A549 (cell line): ENCODE results near the gene POLA1. TPM values are rescaled to one million over a fixed set of nuclear protein-coding genes. Genes with fewer than 3 reads are reported as not detected.

Experiments
- ATAC-seq, 2 experiments: fragments of 200-7000 bp in 1 of 2; fragments of >200 bp in 1 of 2; cut with Nextera tagmentation in 1 of 2; cut with Tn5 transposase in 1 of 2; 3 replicates each; pipeline versions ENCODE4 v1.8.0 to v1.9.1; 2018 to 2020; ENCODE audit warnings: mild to moderate bottlenecking in 1 of 2, moderate library complexity in 1 of 2
- CTCF ChIA-PET: fragments of 300-600 bp; sonication (Branson Sonifier 250); formaldehyde crosslinking; extraction: SDS; loops from one replicate; lab custom pipeline; 2021; ENCODE audit warnings: antibody characterized with exemption, inconsistent platforms; lab: Yijun Ruan, JAX
- POLR2A ChIA-PET: fragments of 350-600 bp; formaldehyde crosslinking; extraction: SDS; loops from one replicate; lab custom pipeline; 2021; ENCODE audit warnings: antibody characterized with exemption, inconsistent platforms; lab: Yijun Ruan, JAX
- DNase-seq, 2 experiments: peaks; one replicate each; pipeline versions ENCODE4 v3.0.0 to v3.0.0-alpha.2; 2011 to 2016; ENCODE audit warnings: low read depth in 1 of 2, low spot score in 1 of 2
- FAIRE-seq: peaks from 2 replicates; lab custom pipeline; 2011; peaks lifted over from hg19 to GRCh38; lab: Jason Lieb, UNC
- H3K27ac ChIP-seq, 2 experiments: fragments of >200 bp; sonication (Bioruptor Twin); formaldehyde crosslinking; 3 replicates each; pipeline ENCODE4 v1.5.1; 2016 to 2017
- H3K4me1 ChIP-seq: fragments of >200 bp; sonication (Bioruptor Twin); formaldehyde crosslinking; 3 replicates; pipeline ENCODE4 v1.6.1; 2016
- H3K4me2 ChIP-seq: fragments of >200 bp; sonication (Bioruptor Twin); formaldehyde crosslinking; 3 replicates; pipeline ENCODE4 v1.6.1; 2016
- H3K4me3 ChIP-seq: fragments of >200 bp; sonication (Bioruptor Twin); formaldehyde crosslinking; 3 replicates; pipeline ENCODE4 v1.5.1; 2016
- H3K9me3 ChIP-seq: fragments of >200 bp; sonication (Bioruptor Twin); formaldehyde crosslinking; 3 replicates; pipeline ENCODE4 v1.6.1; 2016
- ATOH8 ChIP-seq: fragments of 250-450 bp; sonication (Bioruptor Pico); IDR thresholded peaks from 2 replicates; pipeline ENCODE4 v1.5.0; 2020; ENCODE audit warnings: low read depth, mild to moderate bottlenecking, moderate library complexity
- BCL3 ChIP-seq: fragments of >200 bp; sonication (Bioruptor Twin); formaldehyde crosslinking; IDR thresholded peaks from 3 replicates; pipeline ENCODE4 v1.6.1; 2016
- EHF ChIP-seq: fragments of 250-450 bp; sonication (Bioruptor Pico); IDR thresholded peaks from 2 replicates; pipeline ENCODE4 v1.5.0; 2020; ENCODE audit warnings: mild to moderate bottlenecking
- ELK1 ChIP-seq: fragments of 150-350 bp; IDR thresholded peaks from 2 replicates; pipeline ENCODE4 v1.6.1; 2014; ENCODE audit warnings: low read depth, mild to moderate bottlenecking, low read length
- EP300 ChIP-seq, 2 experiments: fragments of >200 bp; sonication (Bioruptor Twin); formaldehyde crosslinking; IDR thresholded peaks; 2 replicates in 1 of 2; 3 replicates in 1 of 2; pipeline ENCODE4 v1.6.1; 2016 to 2017
- ESRRA ChIP-seq: fragments of 150-350 bp; IDR thresholded peaks from 2 replicates; pipeline ENCODE4 v1.6.1; 2014; ENCODE audit warnings: mild to moderate bottlenecking, low read length, borderline replicate concordance
- FOXS1 ChIP-seq: fragments of 250-450 bp; sonication (Bioruptor Pico); IDR thresholded peaks from 2 replicates; pipeline ENCODE4 v1.5.0; 2020; ENCODE audit warnings: mild to moderate bottlenecking, moderate library complexity
- HDAC2 ChIP-seq: fragments of 200-600 bp; sonication (generic); IDR thresholded peaks from 2 replicates; pipeline ENCODE4 v1.6.1; 2016
- JUNB ChIP-seq: fragments of >200 bp; sonication (Bioruptor Twin); formaldehyde crosslinking; IDR thresholded peaks from 2 replicates; pipeline ENCODE4 v1.6.1; 2016
- MAX ChIP-seq: IDR thresholded peaks from 2 replicates; pipeline ENCODE4 v1.6.1; 2012
- PHF8 ChIP-seq: fragments of 200-600 bp; sonication (generic); IDR thresholded peaks from 2 replicates; pipeline ENCODE4 v1.6.1; 2016; ENCODE audit warnings: low read depth, mild to moderate bottlenecking, antibody characterized with exemption, moderate library complexity, borderline replicate concordance
- POLR2A ChIP-seq: IDR thresholded peaks from 2 replicates; pipeline ENCODE4 v1.6.1; 2012; ENCODE audit warnings: mild to moderate bottlenecking, low read length
- POLR2AphosphoS2 ChIP-seq: conservative IDR thresholded peaks from 2 replicates; pipeline ENCODE4 v1.6.1; 2012; ENCODE audit warnings: low read length, improper control_type of control experiment, inconsistent platforms
- REST ChIP-seq: fragments of 200-600 bp; sonication (generic); IDR thresholded peaks from 2 replicates; pipeline ENCODE4 v1.6.1; 2016; ENCODE audit warnings: antibody characterized with exemption, mild to moderate bottlenecking, moderate library complexity
- RFX5 ChIP-seq: fragments of 450-650 bp; IDR thresholded peaks from 2 replicates; pipeline ENCODE4 v1.7.1; 2014; ENCODE audit warnings: antibody characterized with exemption, mild to moderate bottlenecking, moderate library complexity
- SMC3 ChIP-seq: fragments of >200 bp; sonication (Bioruptor Twin); formaldehyde crosslinking; IDR thresholded peaks from 3 replicates; pipeline ENCODE4 v1.6.1; 2018; ENCODE audit warnings: inconsistent platforms
- TP53 ChIP-seq: fragments of 250-450 bp; sonication (Bioruptor Pico); IDR thresholded peaks from 2 replicates; pipeline ENCODE4 v1.5.0; 2021; ENCODE audit warnings: mild to moderate bottlenecking, moderate library complexity
- WGBS: methylation state at CpG from one replicate; pipeline ENCODE4 v1.1.6; 2017; ENCODE audit errors: missing lambda C conversion rate; 5-methylcytosine and 5-hydroxymethylcytosine counted together
- polyA plus RNA-seq, 4 experiments: library from polyadenylated mRNA; depleted of rRNA in 3 of 4; stranded (reverse); fragments of >200 nt; fragmentation: RNase III in 1 of 4; extraction: RNeasy Plus Mini Kit Qiagen cat#74134 plus additional on column Dnase treatment in 1 of 4; gene quantifications; 2 replicates in 3 of 4; 3 replicates in 1 of 4; pipeline ENCODE4 v1.2.3, GENCODE V29; 2011 to 2017

The POLA1 gene
- polyA plus RNA-seq, 2 of the 4 experiments (the other 2 are of a cell fraction), result 8.8 to 17.5 TPM

GRCh38 chrX:24646745-24647182 lies 47.0 kb upstream of the POLA1 start:
- peak overlapping the region; percentile 21; the same call in 1 of the 3 replicates for H3K4me2 ChIP-seq
- ChIA-PET CTCF (no interaction called here), POLR2A (no interaction called here)
- peaks cover 17% of the 10 kb centered on the region for H3K4me1 ChIP-seq
- H3K4me3 ChIP-seq, result no peak overlapping the region
- ATAC-seq (0 out of 6 replicates have a peak, but pooled peaks of 1 of the 2 experiments have one; percentile 13), DNase-seq (no peak), FAIRE-seq (no peak)
- 73% methylated on average over 13 of the region's 13 CpGs for WGBS
- H3K9me3 ChIP-seq, result no peaks in the 10 kb centered on the region
- TF ChIP-seq ESRRA (no peak), TP53 (CRISPR knock-in tag) (no peak), MAX (no peak), POLR2AphosphoS2 (no peak)
- no peak overlapping the region for H3K27ac ChIP-seq

- POLR2A ChIA-PET, result no interaction called here
- H3K4me2 ChIP-seq, result peak within 1 kb of the TSS; percentile 21; the same call in 1 of the 3 replicates
- TF ChIP-seq FOXS1 (CRISPR knock-in tag), result no peak
- TF ChIP-seq SMC3, result no peak
- TF ChIP-seq, all 56 proteins: peak for 0
- DNase-seq (no peak), ATAC-seq (peak; percentile 52 to 70; a peak in 5 of 6 replicates), FAIRE-seq (no peak)
- CTCF ChIA-PET, result no interaction called here
- Histone ChIP-seq H3K4me1 (peaks cover 16% of the 10 kb centered on the region), H3K27ac (no peak within 1 kb of the TSS), H3K9me3 (no peaks in the 10 kb centered on the region), H3K4me3 (no peak within 1 kb of the TSS)
- WGBS, result 58% methylated on average over 18 of the region's 24 CpGs
Observed at GRCh38 chrX:24647257-24648058, 46.3 kb upstream of the POLA1 start, which contains the start of gene PCYT1B. PCYT1B (minus strand) TSS chrX:24647347; CDS start chrX:24647105, 242 bp downstream.

GRCh38 chrX:24648495-24648894 lies 45.2 kb upstream of the POLA1 start:
- FAIRE-seq (no peak), ATAC-seq (no peak), DNase-seq (no peak)
- CTCF ChIA-PET, result no interaction called here
- POLR2A ChIA-PET, result no interaction called here
- Histone ChIP-seq H3K4me1 (peaks cover 5% of the 10 kb centered on the region), H3K4me2 (no peak overlapping the region), H3K27ac (no peak overlapping the region), H3K4me3 (no peak overlapping the region), H3K9me3 (no peaks in the 10 kb centered on the region)
- TF ChIP-seq ATOH8 (CRISPR knock-in tag) (no peak), RFX5 (no peak), POLR2A (no peak), SMC3 (no peak), PHF8 (no peak), JUNB (no peak), REST (no peak)
- 66% methylated on average over 6 of the region's 6 CpGs for WGBS

GRCh38 chrX:24651783-24652182 lies 41.9 kb upstream of the POLA1 start:
- no peak for FAIRE-seq
- Histone ChIP-seq H3K27ac (no peak overlapping the region), H3K4me3 (no peak overlapping the region), H3K4me1 (no peaks in the 10 kb centered on the region), H3K4me2 (no peak overlapping the region), H3K9me3 (no peaks in the 10 kb centered on the region)
- no peak for DNase-seq
- no peak for ATAC-seq
- 57% methylated on average over 2 of the region's 2 CpGs for WGBS
- ChIA-PET CTCF (no interaction called here), POLR2A (no interaction called here)
- TF ChIP-seq EP300 (IDR thresholded peaks at IDR 0.05), result no peak
- no peak for TF ChIP-seq ELK1
- no peak for TF ChIP-seq POLR2AphosphoS2
- no peak for TF ChIP-seq REST
- TF ChIP-seq HDAC2, result no peak
- no peak for TF ChIP-seq BCL3
- TF ChIP-seq EHF (CRISPR knock-in tag), result no peak
